HepG2 (cell line): ENCODE measurements around the gene B4GALT7. TPM values are rescaled to one million over a fixed set of nuclear protein-coding genes. Genes with fewer than 3 reads are reported as not detected.

Experiments
- ATAC-seq: fragments of 200-7000 bp; cut with Tn5 transposase; 3 replicates; pipeline ENCODE4 v1.9.1; 2020; ENCODE audit warnings: mild to moderate bottlenecking, moderate library complexity
- BruUV-seq: library from RNA; stranded (reverse); fragments of 400-500 nt; replicated peaks from 2 replicates; lab custom pipeline; 2021; lab: Mats Ljungman, UMichigan
- CTCF ChIA-PET: fragments of 300-600 bp; formaldehyde crosslinking; extraction: SDS; loops from one replicate; lab custom pipeline; 2021; ENCODE audit warnings: low total read pairs, inconsistent platforms, low intra/inter-chr PET ratio; lab: Yijun Ruan, JAX
- POLR2A ChIA-PET: fragments of 350-600 bp; sonication (Branson Sonifier 250); formaldehyde crosslinking; loops from one replicate; lab custom pipeline; 2020; ENCODE audit warnings: antibody characterized with exemption, inconsistent platforms; lab: Yijun Ruan, JAX
- DNase-seq: peaks from one replicate; pipeline ENCODE4 v3.0.0-alpha.2; 2015; ENCODE audit warnings: low spot score
- FAIRE-seq: peaks from 3 replicates; lab custom pipeline; 2011; peaks lifted over from hg19 to GRCh38; lab: Jason Lieb, UNC
- H2AFZ ChIP-seq: one replicate; pipeline ENCODE4 v1.6.1; 2011; ENCODE audit warnings: low read length, inconsistent platforms
- H3K27ac ChIP-seq: fragments of 300-600 bp; 3 replicates; pipeline ENCODE4 v1.8.0; 2011; ENCODE audit warnings: mixed run types, mild to moderate bottlenecking, mixed read lengths, low read length, inconsistent platforms; ENCODE audit not compliant: insufficient read depth; ENCODE audit errors: extremely low read length
- H3K27me3 ChIP-seq, 2 experiments: fragments of 200-600 bp in 1 of 2; 2 replicates in 1 of 2; 3 replicates in 1 of 2; pipeline versions ENCODE4 v1.6.0 to v1.8.0; 2011; ENCODE audit warnings: low read length in 2 of 2, mild to moderate bottlenecking in 2 of 2, moderate library complexity in 2 of 2, inconsistent platforms in 1 of 2; ENCODE audit not compliant: insufficient read depth in 2 of 2, control insufficient read depth in 1 of 2
- H3K36me3 ChIP-seq, 2 experiments: fragments of 200-600 bp in 1 of 2; replicated peaks in 1 of 2; 2 replicates in 1 of 2; 3 replicates in 1 of 2; pipeline versions ENCODE4 v1.5.1 to v1.8.0; 2011; ENCODE audit warnings: low read length in 2 of 2, inconsistent platforms in 1 of 2; ENCODE audit not compliant: insufficient read depth in 2 of 2, control insufficient read depth in 1 of 2
- H3K4me1 ChIP-seq: 2 replicates; pipeline ENCODE4 v1.5.1; 2012; ENCODE audit warnings: low read length, inconsistent platforms; ENCODE audit not compliant: insufficient read depth
- H3K4me2 ChIP-seq: 2 replicates; pipeline ENCODE4 v1.6.0; 2011; ENCODE audit warnings: low read depth, low read length, inconsistent platforms
- H3K4me3 ChIP-seq, 3 experiments: fragments of 200-600 bp in 1 of 3; sonication (generic), shearing (Covaris generic) in 1 of 3; replicated peaks in 1 of 3; 2 replicates each; pipeline ENCODE4 v1.5.1; 2011 to 2016; ENCODE audit warnings: low read length in 3 of 3, inconsistent platforms in 2 of 3, low read depth in 2 of 3, mild to moderate bottlenecking in 2 of 3, control low read depth in 1 of 3, mixed read lengths in 1 of 3; ENCODE audit not compliant: insufficient read depth in 1 of 3
- H3K79me2 ChIP-seq: one replicate; pipeline ENCODE4 v1.6.1; 2011; ENCODE audit warnings: low read length, inconsistent platforms; ENCODE audit not compliant: insufficient read depth
- H3K9ac ChIP-seq: 2 replicates; pipeline ENCODE4 v1.6.0; 2011; ENCODE audit warnings: mild to moderate bottlenecking, low read depth, low read length, inconsistent platforms; ENCODE audit not compliant: insufficient read depth
- H3K9me3 ChIP-seq: 2 replicates; pipeline ENCODE4 v1.5.1; 2012; ENCODE audit warnings: mild to moderate bottlenecking, low read length
- H4K20me1 ChIP-seq: 2 replicates; pipeline ENCODE4 v1.6.0; 2011; ENCODE audit warnings: inconsistent platforms, mild to moderate bottlenecking, low read length, moderate library complexity; ENCODE audit not compliant: insufficient read depth
- AGO2 ChIP-seq: fragments of 200-400 bp; formaldehyde crosslinking; optimal IDR thresholded peaks from 2 replicates; pipeline ENCODE3; 2017; ENCODE audit warnings: mild to moderate bottlenecking, low read depth, low read length, moderate library complexity
- FOXJ3 ChIP-seq: sonication (generic); formaldehyde crosslinking; IDR thresholded peaks from 2 replicates; pipeline ENCODE4 v1.4.0; 2020; ENCODE audit warnings: missing genetic modification reagents, mild to moderate bottlenecking, borderline replicate concordance
- HCFC1 ChIP-seq: fragments of 150-350 bp; IDR thresholded peaks from 2 replicates; pipeline ENCODE4 v1.6.1; 2014; ENCODE audit warnings: low read depth, low read length
- HDAC2 ChIP-seq: sonication (generic); formaldehyde crosslinking; IDR thresholded peaks from 2 replicates; pipeline ENCODE4 v1.4.0; 2020; ENCODE audit warnings: missing genetic modification reagents
- POLR2G ChIP-seq: fragments of 200-400 bp; formaldehyde crosslinking; IDR thresholded peaks from 2 replicates; pipeline ENCODE4 v1.6.1; 2018; ENCODE audit warnings: mild to moderate bottlenecking, low read depth, low read length, moderate library complexity
- RBM22 ChIP-seq: fragments of 200-400 bp; formaldehyde crosslinking; optimal IDR thresholded peaks from 2 replicates; pipeline ENCODE3; 2017; ENCODE audit warnings: mild to moderate bottlenecking, low read length, moderate library complexity
- ZNF10 ChIP-seq: sonication (generic); formaldehyde crosslinking; IDR thresholded peaks from 2 replicates; pipeline ENCODE4 v1.4.0; 2020; ENCODE audit warnings: mild to moderate bottlenecking, low read depth, missing genetic modification reagents, borderline replicate concordance
- WGBS: methylation state at CpG from one replicate; pipeline ENCODE4 v1.1.6; 2017; ENCODE audit warnings: low lambda C conversion rate; 5-methylcytosine and 5-hydroxymethylcytosine counted together
- in situ Hi-C: cut with HindIII; loops from 2 replicates; pipeline ENCODE4 v1.10.0; 2017; ENCODE audit warnings: low pct_unique_long_range_greater_than_20kb; ENCODE audit not compliant: extremely low pct_ligation_motif_present
- intact Hi-C: fragments of 100-400 bp; cut with micrococcal nuclease; formaldehyde crosslinking; loops from one replicate; pipeline ENCODE4 v1.10.0; 2022; ENCODE audit not compliant: unreplicated experiment
- polyA plus RNA-seq, 8 experiments: library from polyadenylated mRNA; depleted of rRNA in 3 of 8; stranded (reverse) in 7 of 8; unstranded in 1 of 8; fragments of >200 nt; fragmentation: Illumina TruSeq in 4 of 8; extraction: Trizol in 4 of 8; gene quantifications; 2 replicates each; pipeline versions ENCODE4 v1.2.1 to v1.2.3, GENCODE V29; 2011 to 2016; ENCODE audit warnings: low read depth in 4 of 8, missing spikeins in 1 of 8, mixed read lengths in 1 of 8; ENCODE audit not compliant: insufficient read depth in 1 of 8
- total RNA-seq, 5 experiments: library from RNA; depleted of rRNA; stranded (reverse); fragments of >200 nt; fragmentation: Illumina TruSeq; extraction: Trizol; gene quantifications; 2 replicates each; pipeline ENCODE4 v1.2.3, GENCODE V29; 2016; ENCODE audit warnings: low read depth in 1 of 5
- TF ChIP-seq, protein P1 (sequence below): IDR thresholded peaks from 2 replicates; pipeline ENCODE4 v1.6.1; 2016; ENCODE audit warnings: missing biosample characterization, missing genetic modification reagents, low read depth

The B4GALT7 gene
- total and polyA plus RNA-seq, 2 of the 13 experiments (the other 11 are each of a cell fraction or from before 2014, with no cell fraction given): 16.4 to 20.5 TPM

- CTCF ChIA-PET: no interaction called here
- no peaks in the 10 kb centered on the region; a peak in 1 of 5 replicates for H3K27me3 ChIP-seq
- intact Hi-C loops: no loop called here
- H2AFZ ChIP-seq: no peak overlapping the region
- no peak for FAIRE-seq
- no peak overlapping the region for H3K4me3 ChIP-seq
- TF ChIP-seq AGO2 (peak; percentile 65), POLR2G (peak; percentile 31; the same call in 1 of the 2 replicates), HDAC2 (CRISPR knock-in tag) (no peak), HCFC1 (no peak), FOXJ3 (CRISPR knock-in tag) (no peak), ZNF10 (no peak), RBM22 (no peak)
- TF ChIP-seq, protein P1, sequence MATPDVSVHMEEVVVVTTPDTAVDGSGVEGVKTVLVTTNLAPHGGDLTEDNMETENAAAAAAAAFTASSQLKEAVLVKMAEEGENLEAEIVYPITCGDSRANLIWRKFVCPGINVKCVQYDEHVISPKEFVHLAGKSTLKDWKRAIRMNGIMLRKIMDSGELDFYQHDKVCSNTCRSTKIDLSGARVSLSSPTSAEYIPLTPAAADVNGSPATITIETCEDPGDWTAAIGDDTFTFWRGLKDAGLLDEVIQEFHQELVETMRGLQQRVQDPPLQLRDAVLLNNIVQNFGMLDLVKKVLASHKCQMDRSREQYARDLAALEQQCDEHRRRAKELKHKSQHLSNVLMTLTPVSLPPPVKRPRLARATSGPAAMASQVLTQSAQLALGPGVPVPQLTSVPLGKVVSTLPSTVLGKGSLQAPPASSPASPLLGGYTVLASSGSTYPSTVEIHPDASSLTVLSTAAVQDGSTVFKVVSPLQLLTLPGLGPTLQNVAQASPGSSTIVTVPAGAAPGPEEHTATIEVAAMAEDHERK (CRISPR knock-in tag): no peak
- H3K4me2 ChIP-seq: no peak overlapping the region
- 91% methylated on average over 15 of the region's 15 CpGs for WGBS
- peaks cover 9% of the 10 kb centered on the region for H3K4me1 ChIP-seq
- no peaks in the 10 kb centered on the region for H3K9me3 ChIP-seq
- no peaks in the 10 kb centered on the region for H4K20me1 ChIP-seq
- H3K9ac ChIP-seq: no peak overlapping the region
- no peak for ATAC-seq
- POLR2A ChIA-PET: no interaction called here
- in situ Hi-C loops: loop anchor here (25.0 kb wide), 1 partner anchor 451 kb away; no protein-coding TSS in a partner anchor
- BruUV-seq: no TSS peak
- no peak for DNase-seq
- H3K36me3 ChIP-seq: no peaks in the 10 kb centered on the region
- no peak overlapping the region for H3K27ac ChIP-seq
- H3K79me2 ChIP-seq: no peaks in the 10 kb centered on the region
Observed at GRCh38 chr5:177611446-177612214, 11.7 kb downstream of the B4GALT7 start.
